ENCODE measurements around the gene ACACA. TPM values are rescaled to one million over a fixed set of nuclear protein-coding genes. Genes with fewer than 3 reads are reported as not detected.

ACACA gene
- total RNA-seq, 4 donors from 2014 or later, result 40.5 to 64.1 (median 51.8) TPM

DNA sequence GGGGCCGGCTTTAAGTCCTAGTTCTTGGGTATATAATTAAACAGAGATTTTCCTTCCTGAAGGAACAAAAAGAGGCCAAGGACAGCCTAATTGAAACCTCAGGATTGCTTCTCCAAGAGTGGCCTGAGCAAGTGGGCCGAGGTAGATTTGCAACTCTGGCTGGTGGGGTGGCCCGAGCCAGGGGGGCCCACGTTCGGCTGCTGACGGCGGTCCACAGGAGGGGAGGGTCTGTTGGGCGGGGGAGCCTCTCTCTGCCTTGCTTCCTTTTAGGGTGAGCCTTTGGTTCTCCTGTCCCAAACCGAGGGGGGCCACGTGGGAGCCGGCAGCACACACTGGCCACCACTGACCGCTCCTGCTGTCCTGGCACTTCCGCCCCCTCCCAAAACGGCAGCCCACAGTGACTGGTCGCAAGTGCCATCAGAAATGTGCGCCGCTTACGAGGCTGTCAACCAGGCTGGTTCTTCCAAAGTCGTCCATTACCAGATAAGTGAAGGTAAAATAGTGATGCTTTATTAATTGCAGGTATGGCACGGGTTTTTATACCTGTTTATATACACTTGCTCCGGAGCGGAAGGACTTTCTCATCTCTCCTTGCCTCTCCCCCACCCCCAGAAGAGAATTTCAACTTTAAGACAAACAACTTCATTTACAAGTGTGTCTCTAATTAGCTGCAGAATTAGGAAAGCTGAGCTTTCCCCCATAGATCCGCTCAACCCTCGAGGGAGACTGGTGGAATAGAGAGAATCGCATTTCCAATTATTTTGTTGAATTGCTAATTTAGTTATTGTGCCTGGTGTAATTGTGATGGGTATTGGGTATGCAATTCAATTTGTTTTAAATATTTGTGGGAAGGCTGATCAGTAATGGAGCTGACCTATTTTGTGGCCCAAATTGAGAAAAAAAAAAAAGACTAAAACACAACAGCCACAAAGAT, 340.0 kb downstream of the ACACA start:
- 48 to 100% methylated on average over 1 to 12 of the region's 25 CpGs for WGBS, 2 donors (ENCODE audit: low coverage in 1 of 2)
- Histone ChIP-seq H3K9me3 (peaks cover 0 to 13% (median 0%) of the 10 kb centered on the region in 3 donors), H3K4me3 (no peak overlapping the region), H3K27ac (no peak overlapping the region), H3K36me3 (no peaks in the 10 kb centered on the region), H3K27me3 (peaks cover 45% of the 10 kb centered on the region), H3K4me1 (no peaks in the 10 kb centered on the region)
- TF ChIP-seq POLR2A (IDR thresholded peaks at IDR 0.05) (no peak), EP300 (IDR thresholded peaks at IDR 0.05) (no peak)
- TF ChIP-seq, protein P1, sequence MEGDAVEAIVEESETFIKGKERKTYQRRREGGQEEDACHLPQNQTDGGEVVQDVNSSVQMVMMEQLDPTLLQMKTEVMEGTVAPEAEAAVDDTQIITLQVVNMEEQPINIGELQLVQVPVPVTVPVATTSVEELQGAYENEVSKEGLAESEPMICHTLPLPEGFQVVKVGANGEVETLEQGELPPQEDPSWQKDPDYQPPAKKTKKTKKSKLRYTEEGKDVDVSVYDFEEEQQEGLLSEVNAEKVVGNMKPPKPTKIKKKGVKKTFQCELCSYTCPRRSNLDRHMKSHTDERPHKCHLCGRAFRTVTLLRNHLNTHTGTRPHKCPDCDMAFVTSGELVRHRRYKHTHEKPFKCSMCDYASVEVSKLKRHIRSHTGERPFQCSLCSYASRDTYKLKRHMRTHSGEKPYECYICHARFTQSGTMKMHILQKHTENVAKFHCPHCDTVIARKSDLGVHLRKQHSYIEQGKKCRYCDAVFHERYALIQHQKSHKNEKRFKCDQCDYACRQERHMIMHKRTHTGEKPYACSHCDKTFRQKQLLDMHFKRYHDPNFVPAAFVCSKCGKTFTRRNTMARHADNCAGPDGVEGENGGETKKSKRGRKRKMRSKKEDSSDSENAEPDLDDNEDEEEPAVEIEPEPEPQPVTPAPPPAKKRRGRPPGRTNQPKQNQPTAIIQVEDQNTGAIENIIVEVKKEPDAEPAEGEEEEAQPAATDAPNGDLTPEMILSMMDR (IDR thresholded peaks at IDR 0.05), result no peak
- ATAC-seq, result no peak

GRCh38 chr17:37065486-37066321, 340.9 kb downstream of the ACACA start:
- WGBS, 2 donors (ENCODE audit: low coverage in 1 of 2), result 42 to 45% methylated on average over 4 to 8 of the region's 23 CpGs
- no peaks in the 10 kb centered on the region for H3K36me3 ChIP-seq
- H3K27me3 ChIP-seq, result peaks cover 45% of the 10 kb centered on the region
- H3K9me3 ChIP-seq, result peaks cover 0 to 13% (median 0%) of the 10 kb centered on the region in 3 donors
- no peak overlapping the region for H3K27ac ChIP-seq
- peaks cover 0 to 1% (median 0%) of the 10 kb centered on the region in 3 donors for H3K4me1 ChIP-seq
- no peak for ATAC-seq
- TF ChIP-seq POLR2AphosphoS5 (IDR thresholded peaks at IDR 0.05) (no peak), POLR2A (IDR thresholded peaks at IDR 0.05) (no peak), EP300 (IDR thresholded peaks at IDR 0.05) (no peak)
- TF ChIP-seq, protein P1 (IDR thresholded peaks at IDR 0.05), result no peak
- H3K4me3 ChIP-seq, result no peak overlapping the region

DNA sequence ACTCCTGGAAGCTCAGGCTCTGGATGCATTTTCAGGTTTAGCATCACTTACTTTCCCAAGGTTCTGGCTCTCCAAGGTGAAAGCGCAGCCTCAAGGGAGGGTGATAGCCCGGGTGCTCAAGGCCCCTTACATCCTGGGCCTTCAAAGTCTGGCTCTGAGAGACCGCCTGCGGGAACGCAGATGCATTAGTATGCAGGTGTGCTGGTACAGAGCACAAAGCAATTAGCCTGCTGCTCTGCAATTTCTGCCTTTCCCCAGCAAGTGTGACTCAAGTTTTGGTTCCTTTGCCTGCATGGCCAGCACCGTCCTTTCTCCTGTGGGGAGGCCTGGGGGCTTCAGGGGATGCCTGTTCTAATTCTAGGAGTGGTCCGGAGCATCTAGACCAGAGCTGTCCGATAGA, 341.7 kb downstream of the ACACA start:
- Histone ChIP-seq H3K27ac (no peak overlapping the region), H3K36me3 (no peaks in the 10 kb centered on the region), H3K4me3 (no peak overlapping the region), H3K9me3 (peaks cover 0 to 13% (median 0%) of the 10 kb centered on the region in 3 donors), H3K4me1 (peaks cover 0 to 9% (median 0%) of the 10 kb centered on the region in 3 donors), H3K27me3 (peaks cover 45% of the 10 kb centered on the region)
- no CpG with 5 or more reads among the region's 8 CpGs for WGBS, 2 donors (ENCODE audit: low coverage in 1 of 2)
- no peak for ATAC-seq
- TF ChIP-seq, protein P1 (IDR thresholded peaks at IDR 0.05), result no peak
- TF ChIP-seq POLR2AphosphoS5 (IDR thresholded peaks at IDR 0.05) (no peak), POLR2A (IDR thresholded peaks at IDR 0.05) (no peak), EP300 (IDR thresholded peaks at IDR 0.05) (no peak)

GRCh38 chr17:37064206-37064605, 342.4 kb downstream of the ACACA start:
- Histone ChIP-seq H3K36me3 (no peaks in the 10 kb centered on the region), H3K4me1 (peaks cover 0 to 10% (median 0%) of the 10 kb centered on the region in 3 donors), H3K27ac (no peak overlapping the region), H3K27me3 (peaks cover 45% of the 10 kb centered on the region), H3K9me3 (peaks cover 0 to 9% (median 0%) of the 10 kb centered on the region in 3 donors), H3K4me3 (no peak overlapping the region)
- TF ChIP-seq, protein P1 (IDR thresholded peaks at IDR 0.05), result no peak
- no peak for TF ChIP-seq POLR2A (IDR thresholded peaks at IDR 0.05)
- WGBS, 2 donors (ENCODE audit: low coverage in 1 of 2), result 64% methylated on average over 10 of the region's 11 CpGs; no CpG with 5 or more reads in 1 of the 2 donors
- ATAC-seq, result no peak
